HG02885 (cell line): ENCODE measurements around the gene DCDC2C.

Experiments used
- ATAC-seq: cut with Tn5 transposase; IDR thresholded peaks from one replicate; pipeline ENCODE4 v1.9.1; 2021; ENCODE audit warnings: mild to moderate bottlenecking; ENCODE audit not compliant: unreplicated experiment, poor library complexity

DCDC2C gene

GRCh38 chr2:3768960-3769765 lies 65.8 kb downstream of the DCDC2C start:
- ATAC-seq: no peak

GRCh38 chr2:3769766-3770165 lies 66.4 kb downstream of the DCDC2C start:
- no peak for ATAC-seq

GRCh38 chr2:3770724-3771415 lies 67.5 kb downstream of the DCDC2C start:
- no peak for ATAC-seq

GRCh38 chr2:3771576-3771975 lies 68.2 kb downstream of the DCDC2C start:
- no peak for ATAC-seq

- no peak for ATAC-seq
Observed at GRCh38 chr2:3774336-3774735, 71.0 kb downstream of the DCDC2C start.

- ATAC-seq: no peak
Observed at GRCh38 chr2:3776311-3776710, 72.9 kb downstream of the DCDC2C start.

GRCh38 chr2:3777966-3778365 lies 74.6 kb downstream of the DCDC2C start:
- no peak for ATAC-seq

GRCh38 chr2:3778851-3779495 lies 75.6 kb downstream of the DCDC2C start:
- no peak for ATAC-seq

- no peak for ATAC-seq
Observed at GRCh38 chr2:3779496-3780049, 76.2 kb downstream of the DCDC2C start.

- peak; percentile 100 for ATAC-seq
Observed at GRCh38 chr2:3780477-3781402, 77.4 kb downstream of the DCDC2C start.

GRCh38 chr2:3784731-3785130 lies 81.4 kb downstream of the DCDC2C start:
- ATAC-seq: no peak

- ATAC-seq: no peak
Observed at GRCh38 chr2:3785220-3785889, 82.0 kb downstream of the DCDC2C start.

- ATAC-seq: no peak
Observed at GRCh38 chr2:3785890-3786273, 82.5 kb downstream of the DCDC2C start.

- ATAC-seq: no peak
Observed at GRCh38 chr2:3787768-3788167, 84.4 kb downstream of the DCDC2C start.

GRCh38 chr2:3789256-3789655 lies 85.9 kb downstream of the DCDC2C start:
- no peak for ATAC-seq

- ATAC-seq: no peak
Observed at GRCh38 chr2:3793249-3793648, 89.9 kb downstream of the DCDC2C start.

GRCh38 chr2:3801506-3801905 lies 98.1 kb downstream of the DCDC2C start:
- no peak for ATAC-seq

- ATAC-seq: no peak
Observed at GRCh38 chr2:3805201-3805939, 102.0 kb downstream of the DCDC2C start.

- no peak for ATAC-seq
Observed at GRCh38 chr2:3806168-3806567, 102.8 kb downstream of the DCDC2C start.
